Sigmoid colon (tissue), 7 donors: Measurements from ENCODE around the gene FOXP1. TPM values are rescaled to one million over a fixed set of nuclear protein-coding genes. Genes with fewer than 3 reads are reported as not detected.
A peak's percentile ranks its signal among the peaks of the same experiment; 100 is the strongest.

Experiments
- DNase-seq: peaks from one replicate; pipeline ENCODE4 v3.0.0-alpha.2; 2019
- H3K27ac ChIP-seq, 4 donors: fragments of 200-600 bp; sonication (generic); one replicate each; pipeline ENCODE4 v1.5.1; 2016 to 2019; ENCODE audit warnings: mild to moderate bottlenecking in 1 of 4
- H3K27me3 ChIP-seq, 3 donors: fragments of 200-600 bp; sonication (generic); one replicate each; pipeline ENCODE4 v1.5.1; 2019; ENCODE audit warnings: mild to moderate bottlenecking in 1 of 3
- H3K36me3 ChIP-seq, 4 donors: fragments of 200-600 bp; sonication (generic); one replicate each; pipeline ENCODE4 v1.5.1; 2016 to 2019
- H3K4me1 ChIP-seq, 4 donors: fragments of 200-600 bp; sonication (generic); one replicate each; pipeline ENCODE4 v1.5.1; 2017 to 2019
- H3K4me3 ChIP-seq, 4 donors: fragments of 200-600 bp; sonication (generic); one replicate each; pipeline ENCODE4 v1.5.1; 2017 to 2019; ENCODE audit warnings: mild to moderate bottlenecking in 2 of 4, moderate library complexity in 1 of 4
- H3K9me3 ChIP-seq, 4 donors: fragments of 200-600 bp in 3 of 4; sonication (generic) in 3 of 4; one replicate each; pipeline versions ENCODE4 v1.5.1 to v1.6.1; 2013 to 2019
- CTCF ChIP-seq, 4 experiments: fragments of 450-650 bp in 3 of 4; fragments of 200-600 bp in 1 of 4; IDR thresholded peaks; one replicate each; pipeline ENCODE4 v1.5.1; 2016 to 2019; ENCODE audit warnings: antibody characterized with exemption in 4 of 4, mild to moderate bottlenecking in 3 of 4, moderate library complexity in 2 of 4
- EP300 ChIP-seq, 4 donors: sonication (generic); formaldehyde crosslinking; IDR thresholded peaks; one replicate each; pipeline ENCODE4 v1.6.1; 2017; ENCODE audit warnings: antibody characterized with exemption in 4 of 4
- POLR2A ChIP-seq, 2 donors: fragments of 450-650 bp; IDR thresholded peaks; one replicate each; pipeline ENCODE4 v1.6.1; 2016; ENCODE audit warnings: antibody characterized with exemption in 2 of 2, mild to moderate bottlenecking in 2 of 2, moderate library complexity in 2 of 2
- POLR2AphosphoS5 ChIP-seq, 4 donors: sonication (generic); formaldehyde crosslinking; IDR thresholded peaks; one replicate each; pipeline ENCODE4 v1.6.1; 2017; ENCODE audit warnings: antibody characterized with exemption in 4 of 4
- WGBS, 2 donors: extraction: QIAGEN DNeasy Blood & Tissue Kit; methylation state at CpG; one replicate each; pipeline ENCODE4 v1.1.7; 2013; 5-methylcytosine and 5-hydroxymethylcytosine counted together
- intact Hi-C: fragments of 100-400 bp; cut with DNase I; formaldehyde crosslinking; loops from one replicate; pipeline ENCODE4 v1.15.1; 2023
- polyA plus RNA-seq, 3 donors: library from polyadenylated mRNA; stranded (reverse); fragments of 200-250 nt; gene quantifications; one replicate each; pipeline ENCODE4 v1.2.3, GENCODE V29; 2013
- total RNA-seq, 4 donors: library from RNA; depleted of rRNA; stranded (reverse); fragments of >200 nt; gene quantifications; one replicate each; pipeline ENCODE4 v1.1.0, GENCODE V29; 2016
- donor health status: healthy with polysubstance abuse.
- donor health status: Bipolar disorder and iron deficiency.
- donor health status: healthy.

The FOXP1 gene
- total and polyA plus RNA-seq, 7 donors, result 13.8 to 232 (median 139) TPM

- H3K4me1 ChIP-seq, result peaks cover 0 to 68% (median 45%) of the 10 kb centered on the region in 4 donors
Measured at GRCh38 chr3:70999730-71000129, 583.8 kb downstream of the FOXP1 start.

DNA sequence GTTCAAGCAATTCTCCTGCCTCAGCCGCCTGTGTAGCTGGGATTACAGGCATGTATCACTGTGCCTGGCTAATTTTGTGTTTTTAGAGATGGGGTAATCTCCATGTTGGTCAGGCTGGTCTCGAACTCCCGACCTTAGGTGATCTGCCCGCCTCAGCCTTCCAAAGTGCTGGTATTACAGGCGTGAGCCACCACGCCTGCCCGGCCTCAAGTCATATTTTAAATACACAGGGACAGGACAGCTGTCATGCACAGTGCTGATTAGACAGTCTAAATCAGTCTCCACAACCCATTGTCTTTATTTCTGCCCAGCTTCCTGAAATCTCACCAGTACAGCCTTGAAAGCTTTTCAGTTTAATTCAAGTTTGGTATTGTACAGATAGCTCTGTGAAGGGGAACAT is 587.4 kb downstream of the FOXP1 start:
- WGBS, 2 donors, result 94 to 95% methylated on average over 7 of the region's 7 CpGs
- Histone ChIP-seq H3K9me3 (no peaks in the 10 kb centered on the region), H3K27me3 (no peaks in the 10 kb centered on the region), H3K4me3 (no peak overlapping the region), H3K27ac (no peak overlapping the region), H3K36me3 (peaks cover 0 to 40% (median 10%) of the 10 kb centered on the region in 4 donors), H3K4me1 (peaks cover 0 to 63% (median 37%) of the 10 kb centered on the region in 4 donors)
- TF ChIP-seq EP300 (IDR thresholded peaks at IDR 0.05) (no peak), POLR2A (IDR thresholded peaks at IDR 0.05) (no peak), POLR2AphosphoS5 (IDR thresholded peaks at IDR 0.05) (no peak), CTCF (IDR thresholded peaks at IDR 0.05) (no peak)
- no peak for DNase-seq
- intact Hi-C loops, result no loop called here

More at GRCh38 chr3:70999730-71000129, 583.8 kb downstream of the FOXP1 start:
- 72 to 90% methylated on average over 4 of the region's 4 CpGs for WGBS, 2 donors
- DNase-seq, result no peak
- intact Hi-C loops, result no loop called here
- Histone ChIP-seq H3K27ac (peak overlapping the region in 3 of 4 donors; percentile 20 to 53 (median 38)), H3K4me3 (no peak overlapping the region), H3K9me3 (no peaks in the 10 kb centered on the region), H3K27me3 (no peaks in the 10 kb centered on the region), H3K36me3 (peaks cover 0 to 28% (median 6%) of the 10 kb centered on the region in 4 donors)
- no peak for TF ChIP-seq POLR2A (IDR thresholded peaks at IDR 0.05)
- TF ChIP-seq CTCF (IDR thresholded peaks at IDR 0.05), result no peak
- no peak for TF ChIP-seq POLR2AphosphoS5 (IDR thresholded peaks at IDR 0.05)
- TF ChIP-seq EP300 (IDR thresholded peaks at IDR 0.05), result no peak

DNA sequence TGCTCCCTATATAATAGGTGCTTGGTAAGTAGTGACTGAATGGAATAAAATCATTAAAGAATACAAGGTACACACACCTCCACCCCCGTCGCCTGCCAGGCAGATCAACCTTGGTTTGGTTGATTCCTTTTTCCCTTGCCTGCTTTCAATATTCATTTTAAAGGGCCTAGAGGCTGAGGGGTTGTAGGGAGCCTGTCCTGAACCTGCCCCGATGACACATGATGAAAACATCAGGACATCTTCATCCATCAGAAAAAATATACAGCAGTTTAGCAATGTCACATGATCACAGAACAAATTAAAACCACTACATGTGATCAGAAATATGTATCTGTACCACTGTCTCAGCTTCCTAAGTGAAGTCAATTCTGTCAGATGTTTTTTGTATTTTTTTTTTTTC is 588.9 kb downstream of the FOXP1 start:
- Histone ChIP-seq H3K4me1 (peaks cover 0 to 64% (median 43%) of the 10 kb centered on the region in 4 donors), H3K4me3 (no peak overlapping the region), H3K27ac (peak overlapping the region in 1 of 4 donors; percentile 90), H3K9me3 (no peaks in the 10 kb centered on the region), H3K36me3 (peaks cover 0 to 36% (median 10%) of the 10 kb centered on the region in 4 donors), H3K27me3 (no peaks in the 10 kb centered on the region)
- intact Hi-C loops, result no loop called here
- no peak for TF ChIP-seq POLR2A (IDR thresholded peaks at IDR 0.05)
- TF ChIP-seq CTCF (IDR thresholded peaks at IDR 0.05), result no peak
- TF ChIP-seq EP300 (IDR thresholded peaks at IDR 0.05), result no peak
- TF ChIP-seq POLR2AphosphoS5 (IDR thresholded peaks at IDR 0.05), result no peak
- 98 to 99% methylated on average over 3 of the region's 3 CpGs for WGBS, 2 donors
- DNase-seq, result no peak

GRCh38 chr3:70992562-70993204 is 590.8 kb downstream of the FOXP1 start:
- no peak for DNase-seq
- peak overlapping the region; percentile 30 to 90 (median 84) for H3K27ac ChIP-seq
- no peaks in the 10 kb centered on the region for H3K9me3 ChIP-seq
- peaks cover 0 to 68% (median 56%) of the 10 kb centered on the region in 4 donors for H3K4me1 ChIP-seq
- TF ChIP-seq POLR2AphosphoS5 (IDR thresholded peaks at IDR 0.05), result no peak
- TF ChIP-seq CTCF (IDR thresholded peaks at IDR 0.05), result no peak
- TF ChIP-seq EP300 (IDR thresholded peaks at IDR 0.05), result no peak
- no peak for TF ChIP-seq POLR2A (IDR thresholded peaks at IDR 0.05)
- H3K4me3 ChIP-seq, result no peak overlapping the region
- intact Hi-C loops, result no loop called here
- 90 to 94% methylated on average over 11 of the region's 11 CpGs for WGBS, 2 donors
- peaks cover 0 to 38% (median 11%) of the 10 kb centered on the region in 4 donors for H3K36me3 ChIP-seq
- no peaks in the 10 kb centered on the region for H3K27me3 ChIP-seq
